Measurements from ENCODE around the gene CDH4.

The CDH4 gene

GRCh38 chr20:61330441-61330840 is 78.4 kb downstream of the CDH4 start:
- no peak for TF ChIP-seq CTCF (conservative IDR thresholded peaks at IDR 0.05; ENCODE audit: low read depth, low read length)
- no peak overlapping the region for H3K4me3 ChIP-seq (ENCODE audit: low read length)
- DNase-seq (ENCODE audit: low read depth) = no peak

GRCh38 chr20:61331543-61331942 is 79.5 kb downstream of the CDH4 start:
- no peak overlapping the region for H3K4me3 ChIP-seq (ENCODE audit: low read length)
- no peak for TF ChIP-seq CTCF (conservative IDR thresholded peaks at IDR 0.05; ENCODE audit: low read depth, low read length)
- no peak for DNase-seq (ENCODE audit: low read depth)

GRCh38 chr20:61332016-61332975 is 80.2 kb downstream of the CDH4 start:
- no peak overlapping the region for H3K4me3 ChIP-seq (ENCODE audit: low read length)
- no peak for TF ChIP-seq CTCF (conservative IDR thresholded peaks at IDR 0.05; ENCODE audit: low read depth, low read length)
- no peak for DNase-seq (ENCODE audit: low read depth)

DNA sequence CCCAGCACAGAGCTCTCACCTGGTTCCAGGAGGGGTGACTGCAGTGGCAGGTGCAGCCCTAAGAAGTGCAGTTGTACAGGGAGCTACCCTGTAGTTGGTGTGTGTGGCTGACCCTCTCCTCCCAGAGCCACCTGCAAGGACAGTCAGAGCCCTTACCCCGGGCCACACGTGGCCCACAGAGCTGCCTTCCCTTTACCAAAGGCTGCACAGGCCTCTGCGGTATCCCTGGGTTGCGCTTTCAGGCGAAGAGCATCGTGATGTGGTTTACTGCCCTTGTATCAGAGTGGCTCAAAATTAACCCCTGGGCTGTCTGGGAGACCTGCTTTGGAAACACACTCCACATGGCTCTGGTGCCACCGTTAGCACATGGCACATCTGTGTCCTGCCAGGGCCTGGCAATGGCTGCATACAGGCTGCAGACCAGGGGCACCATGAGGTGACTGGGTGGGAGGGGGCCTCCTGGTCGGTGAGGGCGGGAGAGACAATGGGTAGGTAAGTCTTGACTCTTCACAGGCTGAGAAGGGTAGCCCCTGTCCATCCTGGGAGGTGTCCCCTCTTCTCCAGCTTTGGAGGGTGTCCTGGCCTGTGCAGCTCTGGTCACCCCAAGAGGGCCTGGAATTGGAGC is 81.5 kb downstream of the CDH4 start:
- H3K4me3 ChIP-seq (ENCODE audit: low read length) = no peak overlapping the region
- TF ChIP-seq CTCF (conservative IDR thresholded peaks at IDR 0.05; ENCODE audit: low read depth, low read length) = no peak
- no peak for DNase-seq (ENCODE audit: low read depth)

GRCh38 chr20:61340157-61340556 is 88.1 kb downstream of the CDH4 start:
- DNase-seq (ENCODE audit: low read depth) = no peak
- no peak overlapping the region for H3K4me3 ChIP-seq (ENCODE audit: low read length)
- TF ChIP-seq CTCF (conservative IDR thresholded peaks at IDR 0.05; ENCODE audit: low read depth, low read length) = no peak

DNA sequence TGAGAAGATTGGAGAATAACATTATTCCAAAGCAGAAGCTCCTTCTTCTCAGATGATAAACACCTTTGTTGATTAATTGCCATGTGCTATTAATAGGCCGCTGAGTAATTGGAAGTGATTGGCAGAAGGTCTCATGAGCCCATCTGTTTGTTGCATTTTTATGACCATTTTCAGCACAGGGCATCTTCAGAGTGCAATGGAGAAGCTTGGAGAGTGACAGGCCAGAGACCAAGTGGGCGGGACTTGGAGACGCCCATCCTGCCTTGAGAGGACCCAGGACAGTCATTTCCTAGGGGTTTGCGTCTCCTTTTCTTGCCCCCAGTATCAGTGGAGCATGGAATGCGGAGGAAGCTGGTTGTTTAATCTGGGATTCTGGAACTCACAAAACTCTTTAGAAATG is 89.5 kb downstream of the CDH4 start:
- H3K4me3 ChIP-seq (ENCODE audit: low read length) = no peak overlapping the region
- TF ChIP-seq CTCF (conservative IDR thresholded peaks at IDR 0.05; ENCODE audit: low read depth, low read length) = no peak
- DNase-seq (ENCODE audit: low read depth) = no peak
